Immature natural killer cell (primary cell): ENCODE results near the gene KRTAP5-10. TPM values are rescaled to one million over a fixed set of nuclear protein-coding genes. Genes with fewer than 3 reads are reported as not detected.
"Not testable (repeated sequence)": the region's sequence is repeated elsewhere in the genome, so short reads cannot be mapped to it uniquely, and the experiment has no call there.

ENCODE experiments used
- DNase-seq, 3 donors: peaks; one replicate each; pipeline ENCODE4 v3.0.0; 2022; ENCODE audit warnings: mixed read lengths in 1 of 3
- H3K27ac Mint-ChIP-seq, 6 donors: one replicate each; pipeline ENCODE4 v1.8.0; 2020; ENCODE audit warnings: mixed read lengths in 6 of 6, mild to moderate bottlenecking in 5 of 6, inconsistent platforms in 4 of 6, moderate library complexity in 3 of 6
- H3K27me3 Mint-ChIP-seq, 3 donors: one replicate each; pipeline ENCODE4 v1.8.0; 2020 to 2021; ENCODE audit warnings: low read depth in 3 of 3, mild to moderate bottlenecking in 3 of 3, mixed read lengths in 3 of 3, moderate library complexity in 3 of 3, inconsistent platforms in 1 of 3
- H3K36me3 Mint-ChIP-seq, 3 donors: one replicate each; pipeline ENCODE4 v1.8.0; 2020; ENCODE audit warnings: mixed read lengths in 3 of 3, inconsistent platforms in 2 of 3, mild to moderate bottlenecking in 2 of 3
- H3K4me1 Mint-ChIP-seq, 2 donors: one replicate each; pipeline ENCODE4 v1.8.0; 2020; ENCODE audit warnings: inconsistent platforms in 2 of 2, mild to moderate bottlenecking in 2 of 2, mixed read lengths in 2 of 2, moderate library complexity in 1 of 2
- H3K4me3 Mint-ChIP-seq, 5 donors: one replicate each; pipeline ENCODE4 v1.8.0; 2020; ENCODE audit warnings: mild to moderate bottlenecking in 5 of 5, mixed read lengths in 5 of 5, inconsistent platforms in 3 of 5, moderate library complexity in 3 of 5
- H3K9me3 Mint-ChIP-seq, 6 donors: one replicate each; pipeline ENCODE4 v1.8.0; 2020; ENCODE audit warnings: mild to moderate bottlenecking in 6 of 6, mixed read lengths in 6 of 6, inconsistent platforms in 4 of 6, moderate library complexity in 3 of 6
- polyA plus RNA-seq, 3 donors: library from polyadenylated mRNA; unstranded; fragments of 300-500 nt; fragmentation: Illumina TruSeq; gene quantifications; one replicate each; pipeline ENCODE4 v1.2.3, GENCODE V29; 2021

Gene KRTAP5-10
- polyA plus RNA-seq, 3 donors from 2014 or later, result not detected

DNA sequence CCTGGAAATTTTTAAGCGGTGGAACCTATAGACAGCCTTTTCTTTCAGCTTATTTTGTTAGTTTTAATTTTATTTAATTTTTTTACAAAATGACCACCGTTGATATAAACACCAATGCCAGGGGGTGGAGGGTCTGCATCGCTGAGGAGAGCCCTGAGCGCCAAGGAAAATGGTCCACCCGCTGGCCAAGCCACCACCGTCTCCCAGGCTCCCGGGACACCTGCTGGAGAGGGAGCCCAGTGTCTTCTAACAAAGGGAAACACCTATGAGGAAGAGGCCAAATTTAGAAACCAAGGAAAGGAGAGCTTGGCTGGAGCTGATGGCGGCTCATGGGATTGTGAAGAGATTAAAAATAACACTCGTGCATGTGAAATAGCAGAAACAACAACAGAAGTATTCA is 27.8 kb upstream of the KRTAP5-10 start:
- Mint-ChIP-seq H3K9me3 (no peaks in the 10 kb centered on the region), H3K4me1 (no peaks in the 10 kb centered on the region), H3K36me3 (no peaks in the 10 kb centered on the region), H3K27ac (no peak overlapping the region), H3K27me3 (peaks cover 0 to 6% (median 4%) of the 10 kb centered on the region in 3 donors), H3K4me3 (no peak overlapping the region)
- no peak for DNase-seq

DNA sequence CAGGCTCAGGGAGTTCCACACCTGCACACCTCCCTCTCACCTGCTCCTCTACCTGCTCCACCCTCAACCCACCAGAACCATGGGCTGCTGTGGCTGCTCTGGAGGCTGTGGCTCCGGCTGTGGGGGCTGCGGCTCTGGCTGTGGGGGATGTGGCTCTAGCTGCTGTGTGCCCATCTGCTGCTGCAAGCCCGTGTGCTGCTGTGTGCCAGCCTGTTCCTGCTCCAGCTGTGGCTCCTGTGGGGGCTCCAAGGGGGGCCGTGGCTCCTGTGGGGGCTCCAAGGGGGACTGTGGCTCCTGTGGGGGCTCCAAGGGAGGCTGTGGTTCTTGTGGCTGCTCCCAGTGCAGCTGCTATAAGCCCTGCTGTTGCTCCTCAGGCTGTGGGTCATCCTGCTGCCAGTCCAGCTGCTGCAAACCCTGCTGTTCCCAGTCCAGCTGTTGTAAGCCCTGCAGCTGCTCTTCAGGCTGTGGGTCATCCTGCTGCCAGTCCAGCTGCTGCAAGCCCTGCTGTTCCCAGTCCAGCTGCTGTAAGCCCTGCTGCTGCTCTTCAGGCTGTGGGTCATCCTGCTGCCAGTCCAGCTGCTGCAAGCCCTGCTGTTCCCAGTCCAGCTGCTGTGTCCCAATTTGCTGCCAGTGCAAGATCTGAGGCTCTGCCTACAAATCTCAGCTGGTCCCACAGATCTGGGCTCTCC is 27.2 kb upstream of the KRTAP5-10 start, which contains the start of gene KRTAP5-8:
Gene KRTAP5-8 (plus strand): TSS at position 49 of the 689 bp plus-strand sequence. CDS start 31 bp downstream, at position 80.
- H3K36me3 Mint-ChIP-seq, H3K4me1 Mint-ChIP-seq, H3K4me3 Mint-ChIP-seq, DNase-seq, H3K27me3 Mint-ChIP-seq, H3K27ac Mint-ChIP-seq, H3K9me3 Mint-ChIP-seq: not testable (repeated sequence)

DNA sequence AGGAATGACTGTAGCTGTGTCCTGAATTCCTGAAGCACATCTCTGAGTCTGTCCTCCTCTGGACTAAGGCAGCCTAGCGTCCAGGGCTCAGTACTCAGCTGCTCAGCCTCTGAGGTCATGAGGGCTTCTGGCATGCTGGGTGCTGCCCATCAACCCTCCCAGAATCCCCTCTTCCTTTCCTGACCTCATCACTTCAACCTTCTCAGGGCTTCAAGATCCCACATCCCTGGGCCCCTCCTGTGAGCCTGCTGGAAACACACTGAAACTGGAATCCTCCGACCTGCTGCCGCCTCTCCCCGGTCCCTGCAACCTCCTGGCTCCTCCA is 26.7 kb upstream of the KRTAP5-10 start:
- no peaks in the 10 kb centered on the region for H3K36me3 Mint-ChIP-seq
- H3K4me1 Mint-ChIP-seq, result peaks cover 0 to 4% of the 10 kb centered on the region in 2 donors
- H3K9me3 Mint-ChIP-seq, result no peaks in the 10 kb centered on the region
- no peak overlapping the region for H3K4me3 Mint-ChIP-seq
- no peak overlapping the region for H3K27ac Mint-ChIP-seq
- H3K27me3 Mint-ChIP-seq, result peaks cover 0 to 4% (median 2%) of the 10 kb centered on the region in 3 donors
- no peak for DNase-seq

DNA sequence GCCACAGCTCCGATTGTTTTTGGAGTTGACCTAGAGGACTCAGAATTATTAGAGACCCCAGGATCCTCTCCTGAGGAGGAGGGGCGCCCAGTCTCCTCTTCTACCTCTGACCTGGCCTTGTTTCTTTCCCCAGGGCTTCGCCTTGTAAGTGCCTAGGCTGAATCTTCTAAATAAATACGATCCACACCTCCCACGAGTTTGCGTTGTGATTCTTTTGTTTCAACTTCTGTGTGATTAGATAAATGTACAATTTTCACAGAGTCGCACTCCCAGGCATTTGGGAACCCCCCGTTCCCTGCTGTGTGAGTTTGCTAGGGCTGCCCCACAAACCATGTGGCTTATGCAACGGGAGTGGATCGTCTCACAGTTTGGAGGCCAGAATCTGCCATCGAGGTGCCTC is 26.3 kb upstream of the KRTAP5-10 start:
- Mint-ChIP-seq H3K36me3 (no peaks in the 10 kb centered on the region), H3K9me3 (no peaks in the 10 kb centered on the region), H3K4me3 (no peak overlapping the region), H3K27me3 (peaks cover 0 to 4% (median 2%) of the 10 kb centered on the region in 3 donors), H3K27ac (no peak overlapping the region), H3K4me1 (peaks cover 0 to 6% of the 10 kb centered on the region in 2 donors)
- no peak for DNase-seq

DNA sequence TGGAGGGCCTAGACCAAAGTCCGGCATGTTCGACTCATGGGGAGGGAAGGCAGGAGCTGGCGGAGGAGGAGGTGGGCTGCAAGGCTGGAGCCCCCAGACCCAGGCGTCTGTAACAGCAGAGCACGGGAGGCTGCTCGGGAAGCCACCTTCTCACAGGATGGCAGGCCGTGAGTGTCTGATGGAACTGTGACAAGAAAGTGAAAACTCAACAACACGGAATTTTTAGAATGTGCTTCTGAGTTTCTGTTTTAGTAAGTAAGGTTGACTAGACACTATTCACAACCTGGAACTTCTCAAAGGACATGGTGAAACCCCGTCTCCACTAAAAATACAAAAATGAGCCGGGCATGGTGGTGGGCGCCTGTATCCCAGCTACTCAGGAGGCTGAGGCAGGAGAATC is 25.4 kb upstream of the KRTAP5-10 start:
- not testable (repeated sequence) for H3K4me1 Mint-ChIP-seq, H3K4me3 Mint-ChIP-seq, H3K36me3 Mint-ChIP-seq, DNase-seq, H3K9me3 Mint-ChIP-seq, H3K27ac Mint-ChIP-seq, H3K27me3 Mint-ChIP-seq

DNA sequence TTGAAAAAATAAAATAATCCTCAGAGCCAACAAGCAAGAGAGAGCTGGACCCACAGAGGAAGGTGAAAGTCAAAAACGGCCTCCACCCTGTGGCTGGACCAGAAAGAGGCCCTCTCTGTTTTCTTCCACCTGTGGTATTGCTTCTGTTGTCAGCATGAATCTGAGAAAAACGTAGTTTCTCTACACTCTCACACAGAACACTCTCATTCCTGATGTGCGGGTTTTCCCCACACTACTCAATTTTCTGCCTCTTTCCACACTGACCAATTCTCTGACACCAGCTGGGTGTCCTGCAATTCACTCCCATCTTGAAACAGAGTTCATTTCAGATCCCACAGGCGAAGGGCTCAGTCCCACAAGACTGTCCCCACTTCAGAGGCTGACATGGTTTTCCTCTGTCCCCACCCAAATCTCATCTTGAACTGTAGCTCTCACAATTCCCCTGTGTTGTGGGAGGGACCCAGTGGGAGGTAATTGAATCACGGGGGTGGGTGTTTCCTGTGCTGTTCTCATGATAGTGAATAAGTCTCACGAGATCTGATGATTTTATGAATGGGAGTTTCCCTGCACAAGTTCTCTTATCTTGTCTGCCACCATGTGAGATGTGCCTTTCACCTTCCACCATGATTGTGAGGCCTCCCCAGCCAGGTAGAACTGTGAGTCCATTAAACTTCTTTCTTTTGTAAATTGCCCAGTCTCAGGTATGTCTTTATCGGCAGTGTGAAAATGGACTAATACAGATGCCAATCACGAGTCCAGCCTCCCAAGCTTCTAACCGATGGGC is 24.6 kb upstream of the KRTAP5-10 start:
- not testable (repeated sequence) for H3K27ac Mint-ChIP-seq, H3K4me1 Mint-ChIP-seq, H3K27me3 Mint-ChIP-seq, H3K36me3 Mint-ChIP-seq, H3K4me3 Mint-ChIP-seq, DNase-seq, H3K9me3 Mint-ChIP-seq

DNA sequence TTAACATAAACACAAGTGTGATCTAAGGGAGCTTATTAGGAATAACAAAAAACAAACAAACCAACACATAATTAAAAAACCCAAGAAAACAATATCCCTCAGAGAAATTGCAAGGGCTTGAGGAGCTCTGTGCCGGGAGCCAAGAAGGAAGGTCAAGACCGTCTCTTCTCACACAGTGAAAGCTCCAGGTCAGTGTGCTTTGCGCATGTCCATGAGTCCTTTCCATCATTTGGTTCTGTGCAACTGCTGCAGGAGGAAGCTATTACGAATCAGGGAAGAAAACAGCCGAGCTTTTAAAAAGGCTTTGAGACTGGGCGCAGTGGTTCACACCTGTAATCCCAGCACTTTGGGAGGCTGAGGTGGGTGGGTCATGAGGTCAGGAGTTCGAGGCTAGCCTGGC is 23.0 kb upstream of the KRTAP5-10 start:
- no peak for DNase-seq
- H3K27me3 Mint-ChIP-seq, result peaks cover 0 to 6% (median 2%) of the 10 kb centered on the region in 3 donors
- H3K4me3 Mint-ChIP-seq, result no peak overlapping the region
- H3K4me1 Mint-ChIP-seq, result peaks cover 0 to 6% of the 10 kb centered on the region in 2 donors
- no peaks in the 10 kb centered on the region for H3K9me3 Mint-ChIP-seq
- H3K27ac Mint-ChIP-seq, result no peak overlapping the region
- no peaks in the 10 kb centered on the region for H3K36me3 Mint-ChIP-seq

DNA sequence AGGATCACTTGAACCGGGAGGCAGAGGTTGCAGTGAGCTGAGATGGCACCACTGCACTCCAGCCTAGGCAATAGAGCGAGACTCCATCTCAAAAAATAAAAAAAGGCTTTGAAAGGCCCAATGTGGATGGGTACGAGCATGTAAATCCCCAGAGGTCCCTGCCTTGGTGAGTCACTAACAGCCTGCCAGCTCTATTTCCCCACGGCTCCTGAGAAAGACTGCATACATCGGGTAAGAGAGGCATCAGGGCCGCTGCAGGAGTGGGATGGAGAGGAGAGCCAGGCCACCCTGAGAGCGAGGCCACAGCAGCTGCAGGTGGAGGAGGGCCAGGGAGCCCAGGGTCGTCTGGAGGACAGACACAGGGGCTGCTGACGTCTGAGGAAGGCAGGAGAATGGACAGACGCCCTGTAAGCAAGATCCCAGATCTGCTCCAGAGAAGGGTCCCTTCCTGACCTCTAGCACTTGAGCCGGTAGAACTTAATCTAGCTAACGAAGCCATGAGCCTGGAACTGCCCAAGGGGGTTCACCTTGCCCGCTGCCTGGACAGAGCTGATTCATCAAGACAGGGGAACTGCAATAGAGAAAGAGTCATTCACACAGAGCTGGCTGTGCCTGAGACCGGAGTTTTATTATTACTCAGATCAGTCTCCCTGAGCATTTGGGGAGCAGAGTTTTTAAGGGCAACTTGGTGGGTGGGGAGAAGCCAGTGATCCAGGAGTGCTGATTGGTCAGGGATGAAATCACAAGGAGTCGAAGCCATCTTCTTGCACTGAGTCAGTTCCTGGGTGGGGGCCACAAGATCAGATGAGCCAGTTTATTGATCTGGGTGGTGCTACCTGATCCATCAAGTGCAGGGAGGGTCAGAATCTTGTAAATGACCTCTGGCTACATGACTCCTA is 22.2 kb upstream of the KRTAP5-10 start:
- no peak for DNase-seq
- Mint-ChIP-seq H3K9me3 (no peaks in the 10 kb centered on the region), H3K4me3 (no peak overlapping the region)

DNA sequence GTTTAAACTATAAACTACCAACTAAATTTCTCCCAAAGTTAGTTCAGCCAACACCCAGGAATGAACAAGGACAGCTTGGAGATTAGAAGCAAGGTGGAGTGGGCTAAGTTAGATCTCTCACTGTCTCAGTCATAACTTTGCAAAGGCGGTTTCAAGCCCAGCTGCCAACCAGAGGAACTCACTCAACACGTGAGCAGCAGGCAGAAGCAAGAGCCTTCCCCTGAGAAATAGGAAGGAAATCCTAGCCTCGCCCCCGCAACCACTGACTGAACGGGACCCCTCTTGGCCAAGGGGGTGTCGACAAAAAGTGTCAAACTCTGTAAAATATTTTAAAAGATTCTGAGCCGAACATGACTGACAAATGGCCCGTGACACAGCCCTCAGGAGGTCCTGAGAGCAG is 21.5 kb upstream of the KRTAP5-10 start:
- Mint-ChIP-seq H3K4me3 (no peak overlapping the region), H3K9me3 (no peaks in the 10 kb centered on the region), H3K36me3 (no peaks in the 10 kb centered on the region), H3K4me1 (peaks cover 0 to 6% of the 10 kb centered on the region in 2 donors), H3K27me3 (peaks cover 0 to 8% (median 2%) of the 10 kb centered on the region in 3 donors), H3K27ac (peak overlapping the region in 1 of 6 donors; percentile 52)
- no peak for DNase-seq

More for the DNA sequence above, 22.2 kb upstream of the KRTAP5-10 start:
- Mint-ChIP-seq H3K27ac (no peak overlapping the region), H3K36me3 (no peaks in the 10 kb centered on the region), H3K4me1 (peaks cover 0 to 6% of the 10 kb centered on the region in 2 donors), H3K27me3 (peaks cover 0 to 6% (median 2%) of the 10 kb centered on the region in 3 donors)

DNA sequence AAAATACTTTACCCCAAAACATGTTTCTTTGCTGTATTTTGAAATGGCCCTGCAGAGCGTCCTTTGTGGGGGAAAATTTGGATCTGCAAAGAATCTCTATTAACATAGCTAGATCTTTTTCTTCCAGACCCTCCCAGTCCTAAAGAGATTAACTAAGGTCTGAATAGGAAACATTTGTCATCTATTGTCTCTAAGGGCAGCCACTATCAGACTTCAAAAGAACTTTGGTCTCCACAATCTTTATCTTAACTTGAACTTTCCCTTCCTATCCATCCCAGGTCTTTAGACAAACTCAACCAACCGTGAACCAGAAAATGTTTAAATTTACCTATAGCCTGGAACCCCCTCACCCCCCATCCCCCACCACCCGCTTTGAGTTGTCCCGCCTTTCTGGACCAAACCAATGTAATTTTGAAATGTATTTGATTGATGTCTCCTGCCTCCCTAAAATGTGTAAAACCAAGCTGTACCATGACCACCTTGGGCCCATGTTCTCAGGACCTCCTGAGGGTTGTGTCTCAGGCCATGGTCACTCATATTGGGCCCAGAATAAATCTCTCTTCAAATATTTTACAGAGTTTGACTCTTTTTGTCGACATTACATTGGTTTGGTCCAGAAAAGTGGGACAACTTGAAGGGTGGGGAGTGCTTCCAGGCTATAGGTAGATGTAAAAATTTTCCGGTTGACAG is 20.7 kb upstream of the KRTAP5-10 start:
- DNase-seq, result no peak
- Mint-ChIP-seq H3K4me1 (peaks cover 0 to 6% of the 10 kb centered on the region in 2 donors), H3K27ac (no peak overlapping the region), H3K9me3 (no peaks in the 10 kb centered on the region), H3K27me3 (peaks cover 0 to 9% (median 2%) of the 10 kb centered on the region in 3 donors), H3K36me3 (no peaks in the 10 kb centered on the region), H3K4me3 (no peak overlapping the region)

DNA sequence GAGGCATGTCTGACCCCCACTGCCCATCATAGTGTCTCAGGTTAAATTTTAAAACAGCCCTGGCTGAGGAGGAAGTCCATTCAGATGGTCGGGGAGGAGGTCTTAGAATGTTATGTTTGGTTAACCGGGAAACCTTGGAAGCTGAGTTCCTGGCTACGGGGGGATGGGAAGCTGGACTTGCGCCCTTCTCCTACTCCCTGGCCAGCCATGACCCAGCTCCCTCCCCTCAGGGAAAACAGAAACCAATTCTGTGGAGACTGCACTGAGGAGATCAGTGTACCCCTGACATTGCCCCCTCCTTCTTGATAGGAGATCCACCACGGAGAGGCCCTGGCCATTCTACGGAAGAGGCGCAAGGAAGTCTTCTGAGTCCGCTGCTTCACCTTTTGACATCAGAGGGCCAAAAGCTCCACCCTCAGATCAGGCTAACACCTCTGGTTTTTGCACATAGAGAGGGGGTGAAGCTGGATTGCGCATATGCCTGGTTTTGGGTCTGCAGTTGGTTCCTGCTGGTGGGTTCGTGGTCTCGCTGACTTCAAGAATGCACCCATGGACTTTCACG is 19.9 kb upstream of the KRTAP5-10 start:
- Mint-ChIP-seq H3K4me3 (no peak overlapping the region), H3K4me1 (peaks cover 0 to 6% of the 10 kb centered on the region in 2 donors), H3K9me3 (no peaks in the 10 kb centered on the region), H3K27me3 (peaks cover 0 to 12% (median 2%) of the 10 kb centered on the region in 3 donors), H3K36me3 (no peaks in the 10 kb centered on the region), H3K27ac (no peak overlapping the region)
- no peak for DNase-seq

DNA sequence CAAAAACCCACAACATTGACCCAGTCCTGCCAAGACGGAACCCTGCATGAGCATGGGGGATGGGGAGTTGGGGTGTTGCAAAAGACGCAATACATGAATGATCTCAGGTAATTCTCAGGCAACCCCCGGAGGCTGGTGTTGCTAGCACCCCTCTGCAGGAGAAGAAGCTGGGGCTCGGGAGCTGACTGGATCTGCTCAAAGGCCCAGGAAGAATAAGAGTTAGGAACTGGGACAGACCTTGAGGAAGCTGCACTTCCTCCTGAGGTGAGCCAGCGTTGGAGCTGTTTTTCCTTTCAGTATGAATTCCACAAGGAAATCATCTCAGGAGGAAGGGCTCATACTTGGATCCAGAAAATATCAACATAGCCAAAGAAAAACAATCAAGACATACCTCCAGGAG is 17.2 kb upstream of the KRTAP5-10 start, which contains the start of gene KRTAP5-9:
Gene KRTAP5-9 (plus strand): TSS at position 301 of the 400 bp plus-strand sequence. CDS start 238 bp downstream, outside the sequence.
- Mint-ChIP-seq H3K9me3 (no peaks in the 10 kb centered on the region), H3K4me1 (peaks cover 0 to 6% of the 10 kb centered on the region in 2 donors), H3K27me3 (peaks cover 0 to 9% (median 0%) of the 10 kb centered on the region in 3 donors), H3K27ac (no peak within 1 kb of the TSS), H3K36me3 (no peaks in the 10 kb centered on the region), H3K4me3 (no peak within 1 kb of the TSS)
- no peak for DNase-seq

DNA sequence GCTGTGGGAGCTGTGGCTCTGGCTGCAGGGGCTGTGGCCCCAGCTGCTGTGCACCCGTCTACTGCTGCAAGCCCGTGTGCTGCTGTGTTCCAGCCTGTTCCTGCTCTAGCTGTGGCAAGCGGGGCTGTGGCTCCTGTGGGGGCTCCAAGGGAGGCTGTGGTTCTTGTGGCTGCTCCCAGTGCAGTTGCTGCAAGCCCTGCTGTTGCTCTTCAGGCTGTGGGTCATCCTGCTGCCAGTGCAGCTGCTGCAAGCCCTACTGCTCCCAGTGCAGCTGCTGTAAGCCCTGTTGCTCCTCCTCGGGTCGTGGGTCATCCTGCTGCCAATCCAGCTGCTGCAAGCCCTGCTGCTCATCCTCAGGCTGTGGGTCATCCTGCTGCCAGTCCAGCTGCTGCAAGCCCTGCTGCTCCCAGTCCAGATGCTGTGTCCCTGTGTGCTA is 16.6 kb upstream of the KRTAP5-10 start:
- H3K9me3 Mint-ChIP-seq, result no peaks in the 10 kb centered on the region
- DNase-seq, result no peak
- peaks cover 0 to 2% of the 10 kb centered on the region in 2 donors for H3K4me1 Mint-ChIP-seq
- no peak overlapping the region for H3K27ac Mint-ChIP-seq
- no peaks in the 10 kb centered on the region for H3K36me3 Mint-ChIP-seq
- peaks cover 0 to 9% (median 0%) of the 10 kb centered on the region in 3 donors for H3K27me3 Mint-ChIP-seq
- H3K4me3 Mint-ChIP-seq, result no peak overlapping the region
